GM13976 (cell line): Measurements from ENCODE around the gene PPM1L.

Source experiments
- DNase-seq: peaks from one replicate; pipeline ENCODE4 v3.0.0; 2012; ENCODE audit warnings: low spot score
- CTCF ChIP-seq: IDR thresholded peaks from 2 replicates; pipeline ENCODE4 v1.5.1; 2012; ENCODE audit warnings: borderline replicate concordance, mild to moderate bottlenecking; ENCODE audit not compliant: insufficient read depth; ENCODE audit errors: extremely low read depth, missing control alignments, control extremely low read depth
- in situ Hi-C: fragments of 300-500 bp; cut with MboI; formaldehyde crosslinking; loops from one replicate; pipeline ENCODE4 v1.12.0; 2022; ENCODE audit warnings: low sequenced_read_pairs, mixed read lengths, inconsistent platforms; ENCODE audit not compliant: unreplicated experiment

Gene PPM1L

GRCh38 chr3:160826408-160826807 lies 70.4 kb downstream of the PPM1L start:
- in situ Hi-C loops = no loop called here
- no peak for DNase-seq
- TF ChIP-seq CTCF = no peak

GRCh38 chr3:160826991-160827390 lies 71.0 kb downstream of the PPM1L start:
- DNase-seq = no peak
- TF ChIP-seq CTCF = no peak
- in situ Hi-C loops = no loop called here

- DNase-seq = no peak
- in situ Hi-C loops = no loop called here
- no peak for TF ChIP-seq CTCF
Observed at GRCh38 chr3:160827516-160827915, 71.5 kb downstream of the PPM1L start.

- no peak for TF ChIP-seq CTCF
Observed at GRCh38 chr3:160828880-160829279, 72.8 kb downstream of the PPM1L start.

GRCh38 chr3:160829486-160830009 lies 73.5 kb downstream of the PPM1L start:
- no peak for TF ChIP-seq CTCF
- no peak for DNase-seq
- in situ Hi-C loops = no loop called here

More at GRCh38 chr3:160828880-160829279, 72.8 kb downstream of the PPM1L start:
- in situ Hi-C loops = no loop called here
- no peak for DNase-seq

- no peak for TF ChIP-seq CTCF
- no peak for DNase-seq
- in situ Hi-C loops = no loop called here
Observed at GRCh38 chr3:160830796-160831195, 74.8 kb downstream of the PPM1L start.

- DNase-seq = no peak
- no peak for TF ChIP-seq CTCF
- in situ Hi-C loops = no loop called here
Observed at GRCh38 chr3:160831401-160831800, 75.4 kb downstream of the PPM1L start.
